Neural cell (in vitro differentiated cells): ENCODE results near the gene KRTAP5-8. TPM values are rescaled to one million over a fixed set of nuclear protein-coding genes. Genes with fewer than 3 reads are reported as not detected.
"Not testable (repeated sequence)": the region's sequence is repeated elsewhere in the genome, so short reads cannot be mapped to it uniquely, and the experiment has no call there.

Experiments
- H2AFZ ChIP-seq: fragments of 200-600, 300-800 bp; sonication (generic), shearing (Covaris generic); 2 replicates; pipeline ENCODE4 v1.6.0; 2014; ENCODE audit warnings: low read depth, mild to moderate bottlenecking, antibody characterized with exemption, low read length, moderate library complexity
- H3F3A ChIP-seq: fragments of 200-600 bp; shearing (Covaris generic); 2 replicates; pipeline ENCODE4 v1.6.1; 2016; ENCODE audit warnings: mild to moderate bottlenecking, moderate library complexity, mixed read lengths, antibody characterized with exemption, low read length; ENCODE audit not compliant: insufficient read depth, poor library complexity, severe bottlenecking
- H3K27ac ChIP-seq: fragments of 200-600, 300-800 bp; sonication (generic), shearing (Covaris generic); 2 replicates; pipeline ENCODE4 v1.5.1; 2014; ENCODE audit warnings: mild to moderate bottlenecking, low read length, moderate library complexity
- H3K27me3 ChIP-seq: fragments of 300-800, 200-600 bp; sonication (generic), shearing (Covaris generic); 2 replicates; pipeline ENCODE4 v1.6.0; 2014; ENCODE audit warnings: mild to moderate bottlenecking, low read depth, low read length, moderate library complexity; ENCODE audit not compliant: insufficient read depth
- H3K36me3 ChIP-seq: fragments of 300-800, 200-600 bp; sonication (generic), shearing (Covaris generic); 2 replicates; pipeline ENCODE4 v1.5.1; 2014; ENCODE audit warnings: mild to moderate bottlenecking, antibody characterized with exemption, low read length, moderate library complexity; ENCODE audit not compliant: insufficient read depth
- H3K4me2 ChIP-seq: fragments of 300-800, 200-600 bp; sonication (generic), shearing (Covaris generic); 2 replicates; pipeline ENCODE4 v1.6.0; 2014; ENCODE audit warnings: mild to moderate bottlenecking, low read length
- H3K4me3 ChIP-seq: fragments of 300-800, 200-600 bp; sonication (generic), shearing (Covaris generic); 2 replicates; pipeline ENCODE4 v1.5.1; 2014; ENCODE audit warnings: mild to moderate bottlenecking, low read length, moderate library complexity
- H3K79me2 ChIP-seq: fragments of 200-600 bp; shearing (Covaris generic); replicated peaks from 2 replicates; pipeline ENCODE4 v1.6.0; 2014; ENCODE audit warnings: mild to moderate bottlenecking, low read length, moderate library complexity; ENCODE audit not compliant: insufficient read depth
- H3K9ac ChIP-seq: fragments of 300-800, 200-600 bp; sonication (generic), shearing (Covaris generic); 2 replicates; pipeline ENCODE4 v1.6.1; 2016; ENCODE audit warnings: mild to moderate bottlenecking, low read length, mixed read lengths
- H3K9me2 ChIP-seq: fragments of 200-600 bp; shearing (Covaris generic); 2 replicates; pipeline ENCODE4 v1.6.1; 2016; ENCODE audit warnings: mild to moderate bottlenecking, low read length, mixed read lengths; ENCODE audit not compliant: insufficient read depth
- H3K9me3 ChIP-seq: fragments of 200-600, 300-800 bp; sonication (generic), shearing (Covaris generic); 2 replicates; pipeline ENCODE4 v1.6.1; 2016; ENCODE audit warnings: mild to moderate bottlenecking, mixed run types, low read length, moderate library complexity, mixed read lengths
- H4K20me1 ChIP-seq: fragments of 200-600 bp; shearing (Covaris generic); 2 replicates; pipeline ENCODE4 v1.6.1; 2016; ENCODE audit warnings: mild to moderate bottlenecking, mixed run types; ENCODE audit not compliant: insufficient read depth
- CTCF ChIP-seq: fragments of 450-650 bp; IDR thresholded peaks from 2 replicates; pipeline ENCODE4 v1.5.1; 2014; ENCODE audit warnings: antibody characterized with exemption, mild to moderate bottlenecking, moderate library complexity; ENCODE audit not compliant: poor library complexity, severe bottlenecking
- EP300 ChIP-seq: fragments of 450-650 bp; conservative IDR thresholded peaks from 2 replicates; pipeline ENCODE4 v1.6.1; 2014; ENCODE audit warnings: antibody characterized with exemption, mild to moderate bottlenecking, moderate library complexity; ENCODE audit not compliant: poor library complexity, severe bottlenecking
- EZH2 ChIP-seq: fragments of 200-600, 300-800 bp; shearing (Covaris generic), sonication (generic); IDR thresholded peaks from 2 replicates; pipeline ENCODE4 v1.6.1; 2014; ENCODE audit warnings: antibody characterized with exemption, low read length, borderline replicate concordance, mild to moderate bottlenecking; ENCODE audit not compliant: insufficient read depth, poor library complexity, severe bottlenecking
- MXI1 ChIP-seq: fragments of 450-650 bp; conservative IDR thresholded peaks from 2 replicates; pipeline ENCODE4 v1.6.1; 2014; ENCODE audit warnings: antibody characterized with exemption, mild to moderate bottlenecking; ENCODE audit not compliant: poor library complexity, severe bottlenecking
- POLR2AphosphoS5 ChIP-seq: IDR thresholded peaks from 2 replicates; pipeline ENCODE4 v1.6.1; 2012
- RAD21 ChIP-seq: fragments of 450-650 bp; conservative IDR thresholded peaks from 2 replicates; pipeline ENCODE4 v1.6.1; 2014; ENCODE audit warnings: antibody characterized with exemption, mild to moderate bottlenecking, moderate library complexity
- REST ChIP-seq: IDR thresholded peaks from 2 replicates; pipeline ENCODE4 v1.6.1; 2012; ENCODE audit warnings: borderline replicate concordance
- SMC3 ChIP-seq: fragments of 450-650 bp; conservative IDR thresholded peaks from 2 replicates; pipeline ENCODE4 v1.6.1; 2014; ENCODE audit warnings: antibody characterized with exemption, mild to moderate bottlenecking, moderate library complexity; ENCODE audit not compliant: poor library complexity
- TAF1 ChIP-seq: IDR thresholded peaks from 2 replicates; pipeline ENCODE4 v1.6.1; 2012; ENCODE audit warnings: low read depth
- polyA plus RNA-seq: library from polyadenylated mRNA; depleted of rRNA; stranded (reverse); fragments of >200 nt; gene quantifications from 2 replicates; pipeline ENCODE4 v1.2.3, GENCODE V29; 2014

Gene KRTAP5-8
- polyA plus RNA-seq, 1 donor from 2014 or later, result not detected

- no peaks in the 10 kb centered on the region for H3K36me3 ChIP-seq
- no peak overlapping the region for H3K9ac ChIP-seq
- H3K79me2 ChIP-seq, result no peaks in the 10 kb centered on the region
- TF ChIP-seq EZH2 (no peak), EP300 (no peak), MXI1 (no peak), REST (no peak), POLR2AphosphoS5 (no peak), TAF1 (no peak), CTCF (no peak), RAD21 (no peak), SMC3 (no peak)
- no peak overlapping the region for H3K27ac ChIP-seq
- no peaks in the 10 kb centered on the region for H3K9me2 ChIP-seq
- no peaks in the 10 kb centered on the region for H3K27me3 ChIP-seq
- no peaks in the 10 kb centered on the region for H4K20me1 ChIP-seq
- H3K4me2 ChIP-seq, result no peak overlapping the region
- no peaks in the 10 kb centered on the region for H3K9me3 ChIP-seq
- no peak overlapping the region for H3K4me3 ChIP-seq
- no peaks in the 10 kb centered on the region for H3F3A ChIP-seq
- H2AFZ ChIP-seq, result no peak overlapping the region
Observed at GRCh38 chr11:71538666-71538990, 803 bp downstream of the KRTAP5-8 start.

- Histone ChIP-seq H4K20me1 (no peaks in the 10 kb centered on the region), H3K27ac (no peak overlapping the region), H3K27me3 (no peaks in the 10 kb centered on the region), H3K36me3 (no peaks in the 10 kb centered on the region), H3K9me2 (no peaks in the 10 kb centered on the region), H3K9ac (no peak overlapping the region), H3K4me2 (no peak overlapping the region), H3K4me3 (no peak overlapping the region), H3K79me2 (no peaks in the 10 kb centered on the region), H3K9me3 (no peaks in the 10 kb centered on the region), H3F3A (no peaks in the 10 kb centered on the region), H2AFZ (no peak overlapping the region)
- TF ChIP-seq REST (no peak), RAD21 (no peak), EZH2 (no peak), SMC3 (no peak), TAF1 (no peak), EP300 (no peak), POLR2AphosphoS5 (no peak), CTCF (no peak), MXI1 (no peak)
Observed at GRCh38 chr11:71539017-71539416, 1.2 kb downstream of the KRTAP5-8 start.

GRCh38 chr11:71539971-71540370, 2.1 kb downstream of the KRTAP5-8 start:
- H3K9me2 ChIP-seq, H3K79me2 ChIP-seq, H2AFZ ChIP-seq, H4K20me1 ChIP-seq, H3F3A ChIP-seq, H3K9me3 ChIP-seq, H3K27ac ChIP-seq, H3K27me3 ChIP-seq, H3K4me2 ChIP-seq, H3K4me3 ChIP-seq, H3K9ac ChIP-seq, H3K36me3 ChIP-seq: not testable (repeated sequence)
